ELF-1 (cell line): ENCODE measurements around the gene HAO1.

ENCODE experiments used
- DNase-seq: peaks from one replicate; pipeline ENCODE4 v3.0.0-alpha.2; 2016; ENCODE audit warnings: low read depth, low spot score

HAO1 gene

GRCh38 chr20:7940341-7940740 lies at the start of gene HAO1:
Gene HAO1 (minus strand): TSS chr20:7940458. CDS start chr20:7940422, 36 bp downstream.
- no peak for DNase-seq

- DNase-seq = no peak
Observed at GRCh38 chr20:7989379-7989778, 49.1 kb upstream of the HAO1 start.

- DNase-seq = no peak
Observed at GRCh38 chr20:7985916-7986315, 45.7 kb upstream of the HAO1 start.

- peak; percentile 76 for DNase-seq
Observed at GRCh38 chr20:7984192-7984591, 43.9 kb upstream of the HAO1 start.

GRCh38 chr20:7981374-7981773 lies 41.1 kb upstream of the HAO1 start:
- DNase-seq = no peak

GRCh38 chr20:7980332-7981046 lies 40.2 kb upstream of the HAO1 start:
- peak; percentile 10 for DNase-seq

GRCh38 chr20:7977709-7978108 lies 37.5 kb upstream of the HAO1 start:
- no peak for DNase-seq

- no peak for DNase-seq
Observed at GRCh38 chr20:7975851-7976414, 35.7 kb upstream of the HAO1 start.

- DNase-seq = no peak
Observed at GRCh38 chr20:7974785-7975435, 34.7 kb upstream of the HAO1 start.

- no peak for DNase-seq
Observed at GRCh38 chr20:7971536-7972280, 31.4 kb upstream of the HAO1 start.

- no peak for DNase-seq
Observed at GRCh38 chr20:7967199-7967844, 27.1 kb upstream of the HAO1 start.

- no peak for DNase-seq
Observed at GRCh38 chr20:7966176-7966575, 25.9 kb upstream of the HAO1 start.

GRCh38 chr20:7959484-7959883 lies 19.2 kb upstream of the HAO1 start:
- DNase-seq = no peak

GRCh38 chr20:7956561-7956960 lies 16.3 kb upstream of the HAO1 start:
- peak; percentile 37 for DNase-seq

- DNase-seq = no peak
Observed at GRCh38 chr20:7950387-7950786, 10.1 kb upstream of the HAO1 start.

GRCh38 chr20:7943891-7944290 lies 3.6 kb upstream of the HAO1 start:
- DNase-seq = no peak

- DNase-seq = no peak
Observed at GRCh38 chr20:7939663-7940062, 595 bp downstream of the HAO1 start.

GRCh38 chr20:7938058-7938457 lies 2.2 kb downstream of the HAO1 start:
- DNase-seq = no peak

- DNase-seq = no peak
Observed at GRCh38 chr20:7937328-7937727, 2.9 kb downstream of the HAO1 start.

- no peak for DNase-seq
Observed at GRCh38 chr20:7935027-7935551, 5.2 kb downstream of the HAO1 start.

GRCh38 chr20:7933346-7933745 lies 6.9 kb downstream of the HAO1 start:
- DNase-seq = no peak

- DNase-seq = no peak
Observed at GRCh38 chr20:7930343-7930742, 9.9 kb downstream of the HAO1 start.
